Natural killer cell (primary cell): ENCODE results near the gene VIPAS39. TPM values are rescaled to one million over a fixed set of nuclear protein-coding genes. Genes with fewer than 3 reads are reported as not detected.

Experiments used
- ATAC-seq, 3 donors: fragments of 150-1000 bp in 2 of 3; fragments of 200-7000 bp in 1 of 3; cut with Tn5 transposase; 1 replicate in 1 of 3; 2 replicates in 2 of 3; pipeline ENCODE4 v1.10.0; 2021; ENCODE audit warnings: mild to moderate bottlenecking in 2 of 3, moderate library complexity in 2 of 3
- DNase-seq, 2 donors: peaks; one replicate each; pipeline versions ENCODE4 v3.0.0 to v3.0.0-alpha.2; 2013 to 2021; ENCODE audit warnings: mixed read lengths in 1 of 2
- H3K27ac ChIP-seq: one replicate; pipeline ENCODE4 v1.5.1; 2013; ENCODE audit warnings: mild to moderate bottlenecking, low read length
- H3K27me3 ChIP-seq: one replicate; pipeline ENCODE4 v1.6.1; 2013; ENCODE audit warnings: low read length; ENCODE audit not compliant: control insufficient read depth, insufficient read depth
- H3K36me3 ChIP-seq: one replicate; pipeline ENCODE4 v1.6.1; 2013; ENCODE audit warnings: low read length; ENCODE audit not compliant: control insufficient read depth, insufficient read depth
- H3K4me1 ChIP-seq: one replicate; pipeline ENCODE4 v1.6.1; 2013; ENCODE audit warnings: low read length; ENCODE audit not compliant: control insufficient read depth, insufficient read depth
- H3K4me3 ChIP-seq: one replicate; pipeline ENCODE4 v1.5.1; 2013; ENCODE audit warnings: low read length
- H3K9me3 ChIP-seq: one replicate; pipeline ENCODE4 v1.6.1; 2013; ENCODE audit warnings: low read length; ENCODE audit not compliant: control insufficient read depth, insufficient read depth
- H3K27ac Mint-ChIP-seq, 2 donors: one replicate each; pipeline ENCODE4 v1.8.0; 2022; ENCODE audit warnings: mild to moderate bottlenecking in 2 of 2, mixed read lengths in 2 of 2, moderate library complexity in 1 of 2
- H3K27me3 Mint-ChIP-seq, 2 donors: one replicate each; pipeline ENCODE4 v1.8.0; 2022; ENCODE audit warnings: low read depth in 2 of 2, mixed read lengths in 2 of 2
- H3K36me3 Mint-ChIP-seq: one replicate; pipeline ENCODE4 v1.8.0; 2022; ENCODE audit warnings: mixed read lengths
- H3K4me1 Mint-ChIP-seq, 2 donors: one replicate each; pipeline ENCODE4 v1.8.0; 2022; ENCODE audit warnings: mixed read lengths in 2 of 2
- H3K4me3 Mint-ChIP-seq: one replicate; pipeline ENCODE4 v1.8.0; 2022; ENCODE audit warnings: mild to moderate bottlenecking, moderate library complexity, mixed read lengths
- H3K9me3 Mint-ChIP-seq, 2 donors: one replicate each; pipeline ENCODE4 v1.8.0; 2022; ENCODE audit warnings: mixed read lengths in 2 of 2
- WGBS: methylation state at CpG from one replicate; pipeline ENCODE4 v1.1.7; 2013; ENCODE audit warnings: missing lambda C conversion rate; ENCODE audit not compliant: insufficient coverage; 5-methylcytosine and 5-hydroxymethylcytosine counted together
- intact Hi-C: fragments of 100-400 bp; cut with micrococcal nuclease; formaldehyde crosslinking; loops from one replicate; pipeline ENCODE4 v1.14.2; 2022
- total RNA-seq, 4 donors: library from RNA; stranded (reverse); fragments of 120-200 nt in 1 of 4; gene quantifications; one replicate each; pipeline versions ENCODE4 v1.2.3 to v1.2.4, GENCODE V29; 2013 to 2022
- TF ChIP-seq, protein P1 (sequence below): fragments of 200-600 bp; IDR thresholded peaks from one replicate; pipeline ENCODE4 v1.8.0; 2022; ENCODE audit warnings: antibody characterized with exemption

The VIPAS39 gene
- total RNA-seq, 3 donors from 2014 or later (not counting 1 experiment from before 2014, with no cell fraction given): 11.2 to 14.4 (median 13.0) TPM

DNA sequence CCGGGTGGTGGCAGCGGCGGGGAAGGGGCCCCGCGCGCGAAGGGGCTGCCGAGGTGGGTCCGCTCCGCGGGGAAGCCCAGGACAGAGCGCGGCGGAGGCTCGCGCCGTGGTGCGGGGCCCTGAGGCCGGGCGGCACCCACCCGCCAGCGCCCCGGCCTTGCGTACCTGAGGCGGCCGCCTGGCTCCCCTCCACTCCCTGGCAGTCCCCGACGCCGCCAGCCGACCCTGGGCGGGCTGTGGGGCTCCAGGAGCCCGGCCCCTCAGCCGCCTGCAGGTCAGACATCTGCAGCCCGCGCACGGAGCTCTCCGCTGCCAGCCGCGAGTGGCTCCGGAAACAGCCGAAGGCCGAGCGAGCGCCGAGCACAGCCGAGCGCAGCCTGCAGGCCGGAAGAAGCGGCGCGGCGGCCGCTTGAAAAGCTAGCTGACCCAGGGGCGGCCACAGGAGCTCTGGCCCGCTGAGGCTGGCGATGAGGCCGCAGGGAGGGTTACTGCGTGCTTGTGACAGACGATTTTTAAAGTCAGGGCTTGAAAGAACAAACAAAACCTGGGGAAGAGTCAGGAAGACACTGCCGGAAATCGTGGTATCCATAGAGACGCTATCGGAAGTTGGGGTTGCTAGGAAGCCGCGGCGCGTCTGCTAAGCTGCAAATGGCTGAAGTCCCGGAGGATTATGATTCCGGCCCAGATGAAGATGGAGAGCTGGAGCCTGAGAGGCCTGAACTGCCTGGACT is 80.5 kb downstream of the VIPAS39 start, which contains the start of the genes SAMD15 and TMED8:
SAMD15 (plus strand) TSS at position 609 of the 731 bp plus-strand sequence; CDS start at position 649, 40 bp downstream.
TMED8 (minus strand) TSS at position 324 of the 731 bp plus-strand sequence; CDS start at position 283, 41 bp downstream.
- peaks cover 13% of the 10 kb centered on the region for H3K4me1 ChIP-seq
- H3K9me3 Mint-ChIP-seq: no peaks in the 10 kb centered on the region
- H3K36me3 Mint-ChIP-seq: no peaks in the 10 kb centered on the region
- peak within 1 kb of the TSS; percentile 74 for H3K27ac ChIP-seq
- H3K4me1 Mint-ChIP-seq: peaks cover 26 to 28% of the 10 kb centered on the region in 2 donors
- TF ChIP-seq, protein P1, sequence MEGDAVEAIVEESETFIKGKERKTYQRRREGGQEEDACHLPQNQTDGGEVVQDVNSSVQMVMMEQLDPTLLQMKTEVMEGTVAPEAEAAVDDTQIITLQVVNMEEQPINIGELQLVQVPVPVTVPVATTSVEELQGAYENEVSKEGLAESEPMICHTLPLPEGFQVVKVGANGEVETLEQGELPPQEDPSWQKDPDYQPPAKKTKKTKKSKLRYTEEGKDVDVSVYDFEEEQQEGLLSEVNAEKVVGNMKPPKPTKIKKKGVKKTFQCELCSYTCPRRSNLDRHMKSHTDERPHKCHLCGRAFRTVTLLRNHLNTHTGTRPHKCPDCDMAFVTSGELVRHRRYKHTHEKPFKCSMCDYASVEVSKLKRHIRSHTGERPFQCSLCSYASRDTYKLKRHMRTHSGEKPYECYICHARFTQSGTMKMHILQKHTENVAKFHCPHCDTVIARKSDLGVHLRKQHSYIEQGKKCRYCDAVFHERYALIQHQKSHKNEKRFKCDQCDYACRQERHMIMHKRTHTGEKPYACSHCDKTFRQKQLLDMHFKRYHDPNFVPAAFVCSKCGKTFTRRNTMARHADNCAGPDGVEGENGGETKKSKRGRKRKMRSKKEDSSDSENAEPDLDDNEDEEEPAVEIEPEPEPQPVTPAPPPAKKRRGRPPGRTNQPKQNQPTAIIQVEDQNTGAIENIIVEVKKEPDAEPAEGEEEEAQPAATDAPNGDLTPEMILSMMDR: no peak
- no peak within 1 kb of the TSS for H3K27ac Mint-ChIP-seq
- peak; percentile 96 to 98 (median 97) for ATAC-seq
- peak within 1 kb of the TSS; percentile 94 for H3K4me3 Mint-ChIP-seq
- no peaks in the 10 kb centered on the region for H3K9me3 ChIP-seq
- no peaks in the 10 kb centered on the region for H3K27me3 ChIP-seq
- DNase-seq: peak; percentile 85 to 91
- H3K27me3 Mint-ChIP-seq: peaks cover 0 to 2% of the 10 kb centered on the region in 2 donors
- peak within 1 kb of the TSS; percentile 96 for H3K4me3 ChIP-seq
- no peaks in the 10 kb centered on the region for H3K36me3 ChIP-seq
- WGBS: under 1% methylated on average over 69 of the region's 69 CpGs
- intact Hi-C loops: loop anchor here (1.0 to 2.0 kb wide), 3 partner anchors 56 to 279 kb away; partner anchors contain the start of genes CIPC, GSTZ1, POMT2 and VIPAS39

Other genes with a start within 250 kb of the VIPAS39 start
- gene NGB, start 186.4 kb downstream of the VIPAS39 start, total RNA-seq: not detected
- 10 to 100 TPM in 1 of 3 donors, 1 to 10 TPM in 2; 6.7 to 10.9 (median 8.6) TPM for gene POMT2, start 136.7 kb downstream of the VIPAS39 start, total RNA-seq
- 1 to 10 TPM; 3.0 to 5.6 (median 5.2) TPM for gene GSTZ1, start 136.6 kb downstream of the VIPAS39 start, total RNA-seq
- gene TMED8, start 80.5 kb downstream of the VIPAS39 start, total RNA-seq: 1 to 10 TPM; 8.0 to 9.3 (median 9.1) TPM
- gene SAMD15, start 80.2 kb downstream of the VIPAS39 start, total RNA-seq: under 1 TPM; 0.09 to 0.54 (median 0.40) TPM
- gene NOXRED1, start 34.1 kb downstream of the VIPAS39 start, total RNA-seq: under 1 TPM; 0.25 to 0.52 (median 0.40) TPM
- 100 to 1,000 TPM in 1 of 3 donors, 10 to 100 TPM in 2; 70.4 to 101 (median 94.3) TPM for gene AHSA1, start 492 bp upstream of the VIPAS39 start, total RNA-seq
- gene ISM2, start 41.2 kb upstream of the VIPAS39 start, total RNA-seq: not detected
- gene SPTLC2, start 159.0 kb upstream of the VIPAS39 start, total RNA-seq: 10 to 100 TPM; 35.2 to 58.6 (median 50.4) TPM